ENCODE data around the gene PTPRG. TPM values are rescaled to one million over a fixed set of nuclear protein-coding genes. Genes with fewer than 3 reads are reported as not detected.

The PTPRG gene
- total RNA-seq, 1 experiment from 2014 or later, result 32.1 TPM

DNA sequence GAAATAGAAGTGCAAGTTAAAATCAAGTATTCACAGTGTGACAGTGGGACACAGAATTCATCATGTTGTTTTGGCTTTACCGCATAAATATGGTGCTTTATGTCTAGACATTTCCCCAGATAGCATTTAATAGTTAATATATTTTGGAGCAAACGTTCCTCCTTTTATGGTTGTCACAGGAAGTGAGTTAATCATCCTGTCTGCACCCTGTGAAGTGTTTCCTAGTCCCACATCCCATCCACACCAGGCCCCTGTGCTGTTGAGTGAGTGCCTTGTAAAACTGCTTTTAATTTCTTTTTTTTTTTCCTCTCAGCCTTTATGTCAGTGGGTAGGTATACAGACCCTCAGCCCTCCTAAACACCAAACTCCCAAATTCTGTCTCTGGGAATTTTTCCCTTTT lies 418.3 kb downstream of the PTPRG start:
- Histone ChIP-seq H3K4me2 (ENCODE audit: low read length) (no peak overlapping the region), H3K9me2 (ENCODE audit: insufficient read depth) (no peaks in the 10 kb centered on the region), H3K9me3 (ENCODE audit: control insufficient read depth in 1 of 2, insufficient read depth in 1 of 2, low read depth in 1 of 2, low read length in 2 of 2) (no peaks in the 10 kb centered on the region), H3K9ac (ENCODE audit: low read length) (no peak overlapping the region), H3K4me1 (ENCODE audit: control insufficient read depth in 1 of 2, insufficient read depth in 2 of 2, low read length in 2 of 2) (peaks cover 0 to 8% of the 10 kb centered on the region in 2 experiments; a peak in 1 of 4 replicates), H3K27me3 (ENCODE audit: insufficient read depth, low read length) (no peaks in the 10 kb centered on the region), H3K79me2 (ENCODE audit: insufficient read depth, low read length) (no peaks in the 10 kb centered on the region; the same call in 1 of the 2 replicates), H4K20me1 (ENCODE audit: insufficient read depth) (no peaks in the 10 kb centered on the region), H2AFZ (ENCODE audit: low read depth, low read length, poor library complexity, severe bottlenecking) (no peak overlapping the region), H3K36me3 (ENCODE audit: control insufficient read depth in 1 of 2, insufficient read depth in 2 of 2, low read length in 2 of 2) (no peaks in the 10 kb centered on the region), H3K4me3 (replicated peaks in 1 of 2; ENCODE audit: low read depth in 1 of 2, low read length in 2 of 2) (no peak overlapping the region), H3K27ac (ENCODE audit: low read depth, low read length) (no peak overlapping the region)
- ChIA-PET RAD21 (ENCODE audit: low non-redundant PET in 1 of 2, low total read pairs in 2 of 2, uncharacterized antibody in 2 of 2, unreplicated experiment in 2 of 2) (no interaction called here), POLR2A (no interaction called here), CTCF (no interaction called here)
- intact Hi-C loops (cut with micrococcal nuclease), result no loop called here
- DNase-seq (ENCODE audit: low read depth, low spot score) (no peak), ATAC-seq (no peak)
- TF ChIP-seq ELF1 (IDR thresholded peaks at IDR 0.05; ENCODE audit: borderline replicate concordance, low read depth), result no peak
- TF ChIP-seq EZH2phosphoT487 (IDR thresholded peaks at IDR 0.05; ENCODE audit: borderline replicate concordance), result no peak
- TF ChIP-seq POLR2AphosphoS5 (IDR thresholded peaks at IDR 0.05; ENCODE audit: low read depth, low read length), result no peak
- TF ChIP-seq CEBPB (IDR thresholded peaks at IDR 0.05; ENCODE audit: low read depth), result no peak
- TF ChIP-seq CBX3 (IDR thresholded peaks at IDR 0.05; ENCODE audit: low read depth), result no peak
- TF ChIP-seq ZFX (IDR thresholded peaks at IDR 0.05), result no peak
- TF ChIP-seq, protein P1, sequence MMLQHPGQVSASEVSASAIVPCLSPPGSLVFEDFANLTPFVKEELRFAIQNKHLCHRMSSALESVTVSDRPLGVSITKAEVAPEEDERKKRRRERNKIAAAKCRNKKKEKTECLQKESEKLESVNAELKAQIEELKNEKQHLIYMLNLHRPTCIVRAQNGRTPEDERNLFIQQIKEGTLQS (IDR thresholded peaks at IDR 0.05), result no peak
- TF ChIP-seq FOSL1 (IDR thresholded peaks at IDR 0.05; ENCODE audit: low read depth), result no peak
- no peak for TF ChIP-seq SP1 (IDR thresholded peaks at IDR 0.05; ENCODE audit: low read depth)
- no peak for TF ChIP-seq MAX (IDR thresholded peaks at IDR 0.05)
- TF ChIP-seq POLR2A (IDR thresholded peaks at IDR 0.05; ENCODE audit: borderline replicate concordance, extremely low read depth, insufficient read depth, insufficient read length), result no peak
- TF ChIP-seq ZBTB33 (IDR thresholded peaks at IDR 0.05; ENCODE audit: extremely low read depth, insufficient replicate concordance, low read length), result no peak
- TF ChIP-seq ZNF274 (IDR thresholded peaks at IDR 0.05; ENCODE audit: low read depth, low read length), result no peak
- TF ChIP-seq JUND (IDR thresholded peaks at IDR 0.05), result no peak
- TF ChIP-seq TCF7L2 (IDR thresholded peaks at IDR 0.05; ENCODE audit: borderline replicate concordance, extremely low read depth, insufficient read depth, insufficient read length), result no peak
- TF ChIP-seq SRF (IDR thresholded peaks at IDR 0.05; ENCODE audit: low read depth), result no peak
- BruUV-seq (replicated peaks), result no TSS peak
